GM19238 (cell line): Measurements from ENCODE around the gene KCNK15.
A peak's percentile ranks its signal among the peaks of the same experiment; 100 is the strongest.

Source experiments
- DNase-seq: peaks from one replicate; pipeline ENCODE4 v3.0.0; 2011; ENCODE audit warnings: low spot score; ENCODE audit not compliant: insufficient read length

KCNK15 gene

GRCh38 chr20:44715499-44716308 lies 30.0 kb upstream of the KCNK15 start:
- no peak for DNase-seq

GRCh38 chr20:44716309-44717106 lies 29.2 kb upstream of the KCNK15 start:
- DNase-seq, result no peak

DNA sequence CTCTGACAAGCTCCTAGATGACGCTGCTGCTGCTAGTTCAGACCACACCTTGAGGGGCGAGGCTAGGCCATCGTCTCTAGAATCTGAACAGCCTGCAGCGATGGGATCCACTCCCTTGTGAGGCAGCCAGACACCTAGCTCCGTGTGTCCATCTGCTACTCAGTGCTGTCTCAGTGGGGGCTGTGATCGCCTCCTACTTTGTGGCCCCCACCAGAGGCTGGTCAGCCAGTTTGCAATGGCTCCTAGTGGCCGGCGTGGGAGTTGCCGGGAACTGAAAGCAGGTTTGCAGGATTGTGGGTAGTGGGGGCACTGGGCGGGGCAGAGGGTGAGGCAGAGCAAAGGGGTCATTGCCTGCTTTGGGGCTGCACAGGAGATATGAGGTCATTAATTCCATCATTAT lies 27.7 kb upstream of the KCNK15 start:
- DNase-seq, result no peak

DNA sequence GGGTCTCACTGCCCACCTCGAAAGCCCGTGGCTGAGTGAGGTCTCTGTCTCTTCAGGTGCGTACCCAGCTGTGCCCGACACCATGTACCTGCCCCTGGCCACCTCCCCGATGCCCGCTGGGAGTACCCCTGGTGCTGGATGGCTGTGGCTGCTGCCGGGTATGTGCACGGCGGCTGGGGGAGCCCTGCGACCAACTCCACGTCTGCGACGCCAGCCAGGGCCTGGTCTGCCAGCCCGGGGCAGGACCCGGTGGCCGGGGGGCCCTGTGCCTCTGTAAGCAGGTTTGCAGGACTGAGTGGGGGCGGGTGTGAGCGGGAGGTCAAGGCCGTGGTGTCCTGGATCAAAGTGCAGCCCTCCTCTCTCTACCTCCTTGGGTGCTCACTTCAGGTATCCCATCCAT lies 25.8 kb upstream of the KCNK15 start:
- no peak for DNase-seq

GRCh38 chr20:44720621-44720996 lies 25.1 kb upstream of the KCNK15 start:
- DNase-seq, result no peak

DNA sequence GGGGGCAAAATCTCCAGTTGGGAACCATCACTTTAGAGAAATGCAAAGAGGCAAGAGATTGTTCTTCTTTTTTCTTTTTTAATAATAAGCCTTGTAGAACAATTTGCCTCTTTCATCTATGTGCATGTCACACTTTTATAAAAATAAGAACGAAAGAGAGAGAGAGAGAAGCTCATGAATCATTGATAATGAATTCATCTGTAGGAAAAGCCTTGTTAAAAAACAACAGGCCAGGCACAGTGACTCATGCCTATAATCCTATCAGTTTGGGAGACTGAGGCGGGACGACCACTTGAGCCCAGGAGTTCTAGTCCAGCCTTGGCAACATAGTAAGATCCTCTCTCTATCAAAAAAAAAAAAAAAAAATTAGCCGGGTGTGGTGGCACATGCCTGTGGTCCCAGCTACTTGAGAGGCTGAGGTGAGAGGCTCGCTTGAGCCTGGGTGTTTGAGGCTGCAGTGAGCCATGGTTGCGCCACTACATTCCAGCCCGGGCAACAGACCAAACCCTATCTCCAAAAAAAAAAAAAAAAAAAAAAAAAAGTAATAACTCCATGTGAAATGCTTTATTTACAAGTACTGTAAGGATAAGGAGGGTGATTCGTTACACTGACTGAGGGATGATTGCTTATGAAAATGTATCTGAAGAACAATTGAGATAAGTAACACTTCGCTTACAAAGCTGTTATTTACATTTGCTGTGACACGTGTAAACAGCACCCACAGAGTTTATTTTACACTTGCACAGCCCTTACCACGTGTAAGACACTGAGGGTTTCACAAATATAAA lies 24.5 kb upstream of the KCNK15 start:
- no peak for DNase-seq

DNA sequence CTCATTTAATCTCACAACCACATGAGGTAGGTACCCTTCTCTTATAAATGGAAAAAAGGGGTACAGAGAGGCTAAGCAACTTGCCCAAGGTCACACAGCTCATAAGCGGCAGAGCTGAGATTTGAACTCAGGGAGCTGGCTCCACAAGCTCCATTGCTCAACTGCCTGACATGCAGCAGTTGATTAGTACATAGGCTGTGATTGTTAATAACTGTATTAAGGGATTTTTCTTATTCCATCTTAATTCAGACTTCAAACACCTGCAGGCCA lies 23.9 kb upstream of the KCNK15 start:
- DNase-seq, result no peak

DNA sequence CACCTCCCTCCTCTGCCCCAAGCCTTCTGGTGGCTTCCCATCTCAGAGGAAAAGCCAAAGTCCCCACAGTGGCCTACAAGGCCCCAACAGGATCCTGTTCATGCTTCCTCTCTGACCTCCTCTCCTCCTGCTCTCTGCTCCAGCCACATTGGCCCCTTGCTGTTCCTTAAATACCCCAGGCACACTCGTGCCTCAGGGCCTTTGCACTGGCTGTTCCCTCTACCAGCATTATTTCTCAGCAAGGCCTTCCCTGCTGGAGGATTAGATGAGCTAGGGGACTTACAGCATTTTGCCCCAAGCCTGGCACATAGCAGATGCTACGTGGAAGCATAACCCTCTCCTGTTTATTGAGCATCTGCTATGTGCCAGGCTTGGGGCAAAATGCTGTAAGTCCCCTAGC lies 22.7 kb upstream of the KCNK15 start:
- DNase-seq, result no peak

DNA sequence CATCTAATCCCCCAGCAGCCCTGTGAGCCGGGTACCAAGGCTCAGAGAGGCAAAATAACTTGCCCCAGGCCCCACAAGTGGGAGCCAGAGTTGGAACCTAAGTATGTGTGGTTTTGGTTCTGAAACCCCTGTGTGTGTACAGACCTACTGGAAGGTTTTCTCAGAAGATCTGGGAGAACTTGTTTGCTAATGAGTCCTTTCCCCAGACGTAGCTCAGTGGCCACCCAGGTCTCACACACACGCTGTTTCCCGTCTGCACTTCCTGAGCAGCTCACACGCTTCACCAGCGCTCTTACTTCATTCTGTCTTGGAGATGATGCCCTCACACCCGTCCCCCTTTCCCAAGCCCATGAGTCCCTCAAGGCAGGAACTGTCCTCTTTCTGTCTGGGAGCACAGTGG lies 22.3 kb upstream of the KCNK15 start:
- DNase-seq, result no peak

GRCh38 chr20:44723798-44724362 lies 21.8 kb upstream of the KCNK15 start:
- no peak for DNase-seq

DNA sequence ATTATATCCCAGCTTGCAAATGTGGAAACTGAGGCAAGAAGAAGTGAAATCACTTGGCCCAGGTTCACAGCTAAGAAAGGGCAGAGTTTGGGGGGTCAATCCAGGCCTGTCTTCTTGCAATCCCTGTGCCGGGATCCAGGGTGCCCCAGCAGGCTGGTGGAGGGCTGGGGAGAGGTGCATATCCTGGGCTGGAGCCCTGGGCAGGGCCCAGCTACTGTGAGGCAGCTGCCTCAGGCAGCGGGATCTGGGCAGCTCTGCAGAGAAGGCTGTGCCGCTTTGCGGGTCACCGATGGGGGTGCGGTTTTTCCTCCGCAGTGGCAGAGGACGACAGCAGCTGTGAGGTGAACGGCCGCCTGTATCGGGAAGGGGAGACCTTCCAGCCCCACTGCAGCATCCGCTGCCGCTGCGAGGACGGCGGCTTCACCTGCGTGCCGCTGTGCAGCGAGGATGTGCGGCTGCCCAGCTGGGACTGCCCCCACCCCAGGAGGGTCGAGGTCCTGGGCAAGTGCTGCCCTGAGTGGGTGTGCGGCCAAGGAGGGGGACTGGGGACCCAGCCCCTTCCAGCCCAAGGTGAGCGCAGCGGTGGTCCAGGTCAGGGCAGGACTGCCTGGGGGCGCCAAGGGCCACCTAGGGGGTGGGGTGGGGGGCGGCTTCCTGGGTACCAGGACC lies 21.1 kb upstream of the KCNK15 start:
- DNase-seq, result no peak

- no peak for DNase-seq
Observed at GRCh38 chr20:44725837-44726236, 19.8 kb upstream of the KCNK15 start.

DNA sequence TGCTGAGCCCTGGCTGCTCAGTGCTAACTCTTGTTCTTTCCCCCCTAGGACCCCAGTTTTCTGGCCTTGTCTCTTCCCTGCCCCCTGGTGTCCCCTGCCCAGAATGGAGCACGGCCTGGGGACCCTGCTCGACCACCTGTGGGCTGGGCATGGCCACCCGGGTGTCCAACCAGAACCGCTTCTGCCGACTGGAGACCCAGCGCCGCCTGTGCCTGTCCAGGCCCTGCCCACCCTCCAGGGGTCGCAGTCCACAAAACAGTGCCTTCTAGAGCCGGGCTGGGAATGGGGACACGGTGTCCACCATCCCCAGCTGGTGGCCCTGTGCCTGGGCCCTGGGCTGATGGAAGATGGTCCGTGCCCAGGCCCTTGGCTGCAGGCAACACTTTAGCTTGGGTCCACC lies 18.6 kb upstream of the KCNK15 start:
- DNase-seq, result no peak

DNA sequence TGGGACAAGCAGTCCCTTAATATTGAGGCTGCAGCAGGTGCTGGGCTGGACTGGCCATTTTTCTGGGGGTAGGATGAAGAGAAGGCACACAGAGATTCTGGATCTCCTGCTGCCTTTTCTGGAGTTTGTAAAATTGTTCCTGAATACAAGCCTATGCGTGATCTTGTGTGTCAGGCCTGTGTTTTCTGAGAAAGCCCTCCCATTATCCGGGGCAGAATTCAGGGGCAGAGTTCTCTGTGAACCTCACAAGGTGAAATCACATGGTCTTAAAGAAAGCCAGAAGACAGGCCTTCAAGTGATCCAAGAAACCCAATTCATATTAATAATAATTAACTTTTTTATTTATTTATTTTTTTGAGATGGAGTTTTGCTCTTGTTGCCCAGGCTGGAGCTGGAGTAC lies 18.0 kb upstream of the KCNK15 start:
- DNase-seq, result no peak

DNA sequence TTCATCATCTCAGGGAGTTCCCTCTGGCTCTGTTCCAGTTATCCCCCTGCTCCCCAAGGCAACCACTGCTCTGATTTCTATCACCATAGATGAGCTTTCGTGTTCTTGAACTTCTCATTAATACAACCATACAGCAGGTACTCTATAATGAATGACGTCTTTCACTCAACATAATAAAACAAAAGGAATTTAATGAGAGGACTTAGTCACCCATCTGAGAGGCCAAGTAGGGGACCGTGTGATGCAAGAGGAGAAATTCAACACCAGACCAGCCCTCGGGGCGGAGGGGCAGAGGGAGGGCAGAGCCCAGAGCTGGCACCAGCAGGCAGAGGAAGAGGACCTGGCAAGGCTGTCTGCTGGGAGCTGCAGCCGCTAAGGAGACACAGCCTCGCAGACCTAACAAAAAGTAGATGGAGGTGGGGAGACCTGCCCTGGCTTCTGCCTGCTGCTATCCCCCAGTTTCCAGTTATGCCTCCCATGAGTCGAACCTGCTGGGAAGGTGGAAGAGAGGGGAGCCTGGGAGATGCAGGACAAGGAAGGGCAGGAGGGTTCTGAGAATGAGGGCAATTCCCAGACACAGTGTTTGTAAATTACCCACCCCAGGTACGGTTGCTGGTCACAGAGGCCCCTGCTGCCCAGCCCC lies 16.7 kb upstream of the KCNK15 start:
- DNase-seq, result no peak

- DNase-seq, result no peak
Observed at GRCh38 chr20:44730441-44730840, 15.2 kb upstream of the KCNK15 start.

GRCh38 chr20:44731657-44732056 lies 14.0 kb upstream of the KCNK15 start:
- no peak for DNase-seq

DNA sequence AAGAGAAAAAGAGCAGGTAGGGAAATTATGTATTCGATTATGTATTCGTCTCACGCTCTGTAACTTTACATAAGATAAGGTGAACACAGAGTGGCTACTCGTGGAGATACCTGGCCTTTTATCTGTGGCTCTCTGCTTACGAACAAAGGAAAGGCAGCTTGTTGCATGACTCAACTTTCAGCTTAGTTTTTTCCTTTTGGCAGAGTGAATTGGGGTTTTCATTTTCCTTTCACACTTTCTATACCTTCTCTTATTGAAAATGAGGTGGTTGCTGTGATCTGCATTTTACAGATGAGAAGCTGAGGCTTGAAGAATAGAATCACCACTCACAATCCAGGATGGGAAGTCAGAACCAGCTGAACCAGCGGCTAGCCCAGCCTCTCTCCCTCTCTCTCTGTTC lies 13.3 kb upstream of the KCNK15 start:
- no peak for DNase-seq

- DNase-seq, result peak; percentile 47
Observed at GRCh38 chr20:44733341-44734069, 12.2 kb upstream of the KCNK15 start.

DNA sequence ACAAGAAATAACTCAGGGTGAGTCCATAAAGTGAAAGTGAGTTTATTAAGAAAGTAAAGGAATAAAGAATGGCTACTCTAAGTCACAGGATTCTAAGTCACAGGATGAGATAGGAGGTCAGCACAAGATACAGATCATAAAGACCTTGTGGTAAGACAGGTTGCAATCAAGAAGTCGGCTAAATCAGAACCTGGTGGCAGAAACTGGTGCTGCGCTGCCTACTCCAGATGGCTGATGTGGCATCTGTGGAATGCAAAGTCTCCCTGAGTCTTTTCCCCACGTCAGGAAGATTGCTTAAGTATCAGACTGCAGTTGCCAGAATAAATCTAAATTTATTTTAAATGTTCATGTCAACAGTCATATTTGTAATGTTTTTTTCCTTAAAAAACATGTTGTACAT lies 10.7 kb upstream of the KCNK15 start:
- DNase-seq, result no peak
